Stimulated activated memory B cell treated with anti-CD40 and anti-IgM and Interleukin-4, amounts not matched to agents 10 μg/mL and 1 μg/mL and 100 μg/mL, for 72 hours (primary cell): ENCODE measurements around the gene FMNL2.

ENCODE experiments used
- ATAC-seq: fragments of 150-1000 bp; cut with Tn5 transposase; 2 replicates; pipeline ENCODE4 v1.10.0; 2021
- H3K27ac Mint-ChIP-seq: one replicate; pipeline ENCODE4 v1.8.0; 2022; ENCODE audit warnings: mild to moderate bottlenecking, mixed read lengths
- H3K27me3 Mint-ChIP-seq: one replicate; pipeline ENCODE4 v1.8.0; 2022; ENCODE audit warnings: mixed read lengths
- H3K36me3 Mint-ChIP-seq: one replicate; pipeline ENCODE4 v1.8.0; 2022; ENCODE audit warnings: mixed read lengths
- H3K4me1 Mint-ChIP-seq: one replicate; pipeline ENCODE4 v1.8.0; 2022; ENCODE audit warnings: mixed read lengths
- H3K4me3 Mint-ChIP-seq: one replicate; pipeline ENCODE4 v1.8.0; 2022; ENCODE audit warnings: mild to moderate bottlenecking, moderate library complexity, mixed read lengths
- H3K9me3 Mint-ChIP-seq: one replicate; pipeline ENCODE4 v1.8.0; 2022; ENCODE audit warnings: mixed read lengths

The FMNL2 gene

DNA sequence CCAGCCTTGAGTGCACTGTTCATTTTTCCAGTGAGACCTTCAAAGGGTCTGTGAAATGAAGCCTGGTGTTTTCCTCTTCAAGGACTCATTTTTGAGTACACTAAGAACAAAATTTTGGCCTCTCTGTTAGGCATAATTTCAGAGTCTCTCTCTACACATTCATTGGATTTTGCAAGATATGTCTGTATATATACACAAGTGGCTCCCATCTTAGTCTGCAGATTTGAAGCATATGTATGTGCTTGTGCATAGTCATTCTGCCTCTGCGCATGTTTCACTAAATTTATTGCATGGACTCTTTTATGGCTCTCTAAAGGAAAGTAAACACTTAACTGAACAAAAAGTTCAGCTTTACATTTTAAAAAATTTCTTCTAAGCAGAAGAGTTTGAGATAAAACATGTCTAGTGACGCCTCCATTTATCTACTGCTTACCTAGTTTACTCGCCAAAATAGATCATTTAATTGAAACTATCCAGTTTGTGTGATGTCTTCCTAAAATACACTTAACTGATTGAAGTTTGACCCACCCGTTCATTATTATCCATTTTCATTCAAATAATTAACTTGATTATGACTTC is 145.9 kb downstream of the FMNL2 start:
- Mint-ChIP-seq H3K9me3 (no peaks in the 10 kb centered on the region), H3K4me3 (no peak overlapping the region), H3K27ac (no peak overlapping the region), H3K36me3 (no peaks in the 10 kb centered on the region), H3K27me3 (no peaks in the 10 kb centered on the region), H3K4me1 (no peaks in the 10 kb centered on the region)
- no peak for ATAC-seq

DNA sequence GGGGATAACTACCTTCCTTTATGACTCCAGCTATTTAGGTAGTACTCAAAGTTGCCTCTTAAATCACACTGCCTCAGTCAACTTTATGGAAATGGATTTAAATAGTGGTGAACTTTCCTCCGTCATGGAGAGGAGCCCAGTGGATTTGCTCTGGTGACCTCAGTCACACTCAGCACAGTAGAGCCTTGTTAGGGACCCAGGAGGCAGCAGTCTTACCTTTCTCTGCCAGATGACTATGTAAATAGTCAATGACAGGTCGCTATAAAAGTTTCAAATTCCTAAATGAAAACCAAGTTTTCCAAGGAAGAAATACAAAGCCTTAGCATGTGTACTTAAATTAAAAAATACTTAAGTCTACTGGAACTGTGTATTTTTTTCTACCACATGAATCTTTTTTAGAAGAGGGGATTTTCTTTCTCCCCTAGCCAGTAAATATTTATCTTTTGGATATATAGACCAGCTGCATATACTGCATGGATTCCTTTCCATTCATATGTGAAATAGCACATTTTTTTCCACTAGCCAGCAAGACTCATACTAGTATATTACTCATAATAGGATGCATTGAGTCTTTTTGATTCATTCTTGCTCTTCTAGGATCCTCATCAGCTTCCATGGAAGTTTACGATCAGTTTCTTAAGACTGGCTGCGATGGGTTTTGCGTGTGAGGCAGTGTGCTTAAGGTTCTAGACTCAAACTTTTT is 147.1 kb downstream of the FMNL2 start:
- H3K4me3 Mint-ChIP-seq: no peak overlapping the region
- H3K4me1 Mint-ChIP-seq: peaks cover 9% of the 10 kb centered on the region
- no peaks in the 10 kb centered on the region for H3K27me3 Mint-ChIP-seq
- H3K36me3 Mint-ChIP-seq: no peaks in the 10 kb centered on the region
- H3K9me3 Mint-ChIP-seq: no peaks in the 10 kb centered on the region
- no peak for ATAC-seq
- H3K27ac Mint-ChIP-seq: no peak overlapping the region

DNA sequence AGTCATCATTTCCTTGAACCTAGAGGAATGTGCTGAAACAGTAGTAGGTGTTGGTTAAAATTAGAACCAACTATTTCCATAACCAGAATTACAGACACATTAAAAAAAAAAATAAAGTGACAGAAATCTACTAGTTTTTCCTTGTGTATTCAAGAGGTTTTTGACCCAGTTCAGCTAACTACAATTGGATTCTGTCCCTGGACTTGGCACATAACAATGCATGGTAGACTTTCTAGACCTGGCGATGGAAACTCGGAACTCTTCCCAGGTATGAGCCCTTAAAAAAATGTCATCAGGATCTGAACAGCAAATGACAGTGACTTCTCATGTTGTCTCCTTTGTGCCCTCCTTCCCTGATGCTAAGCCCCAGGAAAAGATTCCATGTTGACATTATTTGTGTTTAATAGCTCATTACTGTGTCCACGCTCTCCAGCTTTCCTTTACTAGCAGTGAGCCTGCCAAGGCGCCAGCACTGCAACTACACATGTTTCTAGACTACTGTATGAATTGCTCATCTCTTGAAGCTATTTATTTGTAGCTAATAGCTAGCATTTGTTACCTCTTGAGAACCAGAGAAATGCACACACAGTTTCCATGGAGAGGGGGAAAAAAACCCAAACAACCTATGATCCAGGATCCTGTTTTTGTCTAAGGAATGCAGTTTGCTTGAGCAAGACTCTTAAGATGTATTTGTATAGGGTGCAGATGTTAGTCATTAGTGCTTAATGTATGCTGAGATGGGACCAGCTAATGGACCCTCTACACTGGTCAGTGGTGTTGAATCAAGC is 148.5 kb downstream of the FMNL2 start:
- no peaks in the 10 kb centered on the region for H3K36me3 Mint-ChIP-seq
- H3K4me3 Mint-ChIP-seq: no peak overlapping the region
- ATAC-seq: no peak
- no peaks in the 10 kb centered on the region for H3K27me3 Mint-ChIP-seq
- H3K27ac Mint-ChIP-seq: no peak overlapping the region
- H3K4me1 Mint-ChIP-seq: peaks cover 9% of the 10 kb centered on the region
- no peaks in the 10 kb centered on the region for H3K9me3 Mint-ChIP-seq

DNA sequence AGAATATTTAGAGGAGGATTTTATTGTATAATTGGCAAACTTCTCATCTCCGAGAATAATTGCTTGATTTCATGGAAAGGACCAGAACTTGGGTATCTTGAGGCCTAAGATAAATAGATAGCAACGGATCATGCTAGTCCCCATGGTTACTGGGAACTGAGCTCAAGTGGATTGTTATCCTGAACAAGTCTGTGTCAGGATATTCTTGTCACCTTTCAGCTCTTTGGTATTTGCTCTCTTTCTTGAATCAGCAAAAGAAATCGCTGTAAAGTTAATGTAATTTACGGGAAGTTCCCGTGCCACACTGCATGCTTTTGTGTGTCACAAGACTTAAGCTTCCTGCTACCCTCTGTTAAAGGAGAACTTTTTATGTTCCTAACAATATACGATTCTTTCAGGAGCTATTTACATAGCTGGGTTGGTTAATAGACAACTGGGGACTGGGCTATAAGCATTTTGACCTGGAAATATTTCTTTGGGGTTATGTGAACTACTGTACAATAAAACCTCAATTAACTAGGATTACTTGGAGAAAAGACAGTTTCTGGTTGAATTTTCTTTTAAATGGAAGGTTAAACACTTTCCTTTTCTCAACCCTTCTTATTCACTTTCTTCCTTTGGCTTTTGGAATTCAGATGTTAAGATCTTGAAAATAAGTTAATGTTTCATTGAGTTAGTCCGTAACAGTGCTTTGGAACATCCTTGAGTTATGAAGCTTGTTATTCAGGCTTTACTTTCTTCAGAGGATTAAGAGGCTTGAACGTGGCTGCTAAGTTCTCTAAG is 151.2 kb downstream of the FMNL2 start:
- H3K27ac Mint-ChIP-seq: no peak overlapping the region
- ATAC-seq: no peak
- no peaks in the 10 kb centered on the region for H3K36me3 Mint-ChIP-seq
- H3K4me3 Mint-ChIP-seq: no peak overlapping the region
- H3K27me3 Mint-ChIP-seq: no peaks in the 10 kb centered on the region
- peaks cover 16% of the 10 kb centered on the region for H3K4me1 Mint-ChIP-seq
- H3K9me3 Mint-ChIP-seq: no peaks in the 10 kb centered on the region

DNA sequence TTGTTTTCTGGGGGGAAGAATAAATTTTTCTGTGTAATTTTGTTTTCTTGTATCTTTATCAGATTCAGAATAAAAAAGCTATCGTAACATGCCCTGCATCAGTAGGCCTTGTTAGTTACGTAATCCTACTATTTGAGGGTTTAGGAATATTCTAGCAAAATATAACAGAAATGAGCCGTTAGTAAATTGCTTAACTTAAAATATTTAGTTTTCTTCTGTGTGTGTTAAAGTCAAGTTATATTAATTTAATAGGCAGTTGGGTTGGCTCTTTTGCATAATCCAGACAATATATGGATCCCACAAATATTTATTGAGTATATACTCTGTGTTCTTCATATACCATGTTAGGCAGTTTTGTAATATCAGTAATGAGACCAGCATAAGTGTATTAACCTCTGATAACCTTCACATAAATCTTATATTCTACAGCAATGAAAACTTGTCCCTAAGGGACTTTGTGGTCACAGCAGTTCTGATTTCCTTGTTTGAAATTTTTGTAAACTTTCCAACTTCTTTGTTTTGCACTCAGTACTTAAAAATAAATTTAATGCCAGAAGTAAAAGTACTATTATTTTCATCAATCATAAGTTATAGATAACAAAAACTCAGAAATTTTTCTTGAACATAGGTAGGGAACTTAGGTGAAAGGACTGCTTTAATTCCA is 151.9 kb downstream of the FMNL2 start:
- ATAC-seq: no peak
- Mint-ChIP-seq H3K36me3 (no peaks in the 10 kb centered on the region), H3K9me3 (no peaks in the 10 kb centered on the region), H3K4me3 (no peak overlapping the region), H3K4me1 (peaks cover 16% of the 10 kb centered on the region), H3K27me3 (peaks cover under 1% of the 10 kb centered on the region), H3K27ac (no peak overlapping the region)

DNA sequence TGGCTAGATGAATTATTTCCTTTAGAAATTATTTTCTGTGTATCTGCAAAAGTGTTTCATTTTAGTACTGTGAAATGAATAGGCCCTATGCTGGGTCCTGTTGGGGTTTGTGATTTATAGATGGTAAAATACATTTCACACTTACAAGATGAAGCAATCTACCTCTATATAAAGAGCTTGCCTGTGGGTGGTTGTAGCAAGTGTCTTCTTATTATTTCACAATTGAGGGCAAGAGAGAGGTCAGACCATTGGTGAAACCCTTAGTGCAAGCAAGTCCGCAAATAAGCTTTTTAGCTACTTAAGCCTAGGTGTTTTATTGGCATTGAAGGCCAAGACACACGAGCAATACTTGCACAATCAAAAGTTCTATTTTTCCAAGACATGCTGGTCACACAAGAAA is 153.1 kb downstream of the FMNL2 start:
- no peaks in the 10 kb centered on the region for H3K9me3 Mint-ChIP-seq
- H3K27ac Mint-ChIP-seq: no peak overlapping the region
- no peak overlapping the region for H3K4me3 Mint-ChIP-seq
- no peak for ATAC-seq
- peaks cover 24% of the 10 kb centered on the region for H3K4me1 Mint-ChIP-seq
- no peaks in the 10 kb centered on the region for H3K36me3 Mint-ChIP-seq
- peaks cover 8% of the 10 kb centered on the region for H3K27me3 Mint-ChIP-seq

DNA sequence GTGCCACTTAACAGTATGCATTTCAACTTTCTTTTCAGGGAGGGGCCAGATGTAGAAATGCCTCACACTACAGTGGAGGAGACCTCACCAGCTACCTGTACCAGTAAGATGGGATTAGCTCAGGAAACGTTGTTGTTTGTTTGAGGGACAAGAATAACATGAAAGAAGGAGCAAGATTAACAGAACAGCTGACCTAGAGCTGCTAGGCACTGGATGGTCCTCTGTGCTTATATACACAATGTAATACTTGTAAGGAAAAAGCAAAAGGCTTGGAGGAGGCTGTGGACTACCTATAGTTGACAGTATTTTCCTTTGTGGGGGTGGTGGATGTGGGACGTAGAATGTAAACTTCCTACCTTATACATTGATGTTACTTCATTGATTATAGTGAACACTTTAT is 154.4 kb downstream of the FMNL2 start:
- H3K36me3 Mint-ChIP-seq: no peaks in the 10 kb centered on the region
- peaks cover 33% of the 10 kb centered on the region for H3K4me1 Mint-ChIP-seq
- peaks cover 8% of the 10 kb centered on the region for H3K27me3 Mint-ChIP-seq
- no peak overlapping the region for H3K4me3 Mint-ChIP-seq
- H3K9me3 Mint-ChIP-seq: no peaks in the 10 kb centered on the region
- H3K27ac Mint-ChIP-seq: no peak overlapping the region
- no peak for ATAC-seq

DNA sequence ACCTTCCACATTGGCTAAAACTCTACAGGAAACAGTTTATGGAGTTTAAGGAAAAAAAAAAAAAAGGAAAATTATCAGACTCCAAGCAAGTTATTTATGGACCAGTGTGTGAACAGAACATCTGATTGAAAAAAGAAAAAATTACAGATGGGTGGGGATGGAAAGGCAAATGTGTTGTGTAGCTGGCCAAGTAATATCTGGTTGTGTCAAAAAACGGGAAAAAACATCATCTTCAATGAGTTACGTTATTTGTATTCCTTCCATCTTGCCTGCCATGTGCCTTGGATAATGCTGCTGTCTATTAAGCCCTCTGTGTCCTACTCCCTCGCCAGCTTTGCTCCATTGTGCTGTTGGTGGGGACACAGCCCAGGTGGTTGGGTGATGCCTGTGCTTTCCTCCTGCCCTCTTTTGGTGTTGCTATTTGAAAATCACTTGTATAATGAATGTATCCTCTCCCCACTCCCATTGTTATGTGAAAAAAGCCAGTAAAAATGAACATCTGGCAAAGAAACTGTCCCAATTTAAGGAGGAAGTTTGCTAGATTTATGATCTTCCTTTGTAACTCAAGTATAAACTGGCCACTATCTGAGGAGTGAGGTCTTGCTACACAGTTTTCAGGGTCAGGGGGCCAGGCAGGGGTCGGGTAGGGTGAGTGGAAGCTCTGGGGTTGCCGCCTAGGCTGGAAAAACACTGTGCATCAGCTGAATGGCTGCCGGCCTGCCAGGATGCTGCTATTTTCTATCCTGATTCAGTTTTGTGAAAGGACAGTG is 155.9 kb downstream of the FMNL2 start:
- H3K9me3 Mint-ChIP-seq: no peaks in the 10 kb centered on the region

DNA sequence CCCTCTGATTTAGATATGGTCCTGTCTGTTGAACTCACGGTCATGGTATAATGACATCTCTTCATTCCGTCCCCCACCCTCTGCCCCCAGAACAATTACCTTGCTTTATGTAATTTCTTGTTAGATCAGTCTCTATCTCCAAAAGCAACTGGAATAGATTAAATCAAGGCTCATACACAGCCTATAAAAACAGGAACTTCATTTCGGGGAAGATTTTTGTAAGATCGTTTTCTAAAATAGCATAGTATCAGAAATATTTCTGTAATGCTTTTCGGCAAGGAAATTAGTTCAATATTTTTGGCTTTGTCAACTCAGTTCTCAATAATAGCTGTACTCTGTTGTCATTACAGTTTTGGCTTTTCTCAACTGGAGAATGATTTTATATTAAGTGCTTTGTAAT is 157.2 kb downstream of the FMNL2 start:
- H3K4me1 Mint-ChIP-seq: peaks cover 25% of the 10 kb centered on the region
- peaks cover 23% of the 10 kb centered on the region for H3K27me3 Mint-ChIP-seq
- H3K27ac Mint-ChIP-seq: no peak overlapping the region

More for the DNA sequence above, 155.9 kb downstream of the FMNL2 start:
- Mint-ChIP-seq H3K27me3 (peaks cover 10% of the 10 kb centered on the region), H3K36me3 (no peaks in the 10 kb centered on the region), H3K27ac (no peak overlapping the region), H3K4me1 (peaks cover 33% of the 10 kb centered on the region), H3K4me3 (no peak overlapping the region)
- ATAC-seq: no peak

DNA sequence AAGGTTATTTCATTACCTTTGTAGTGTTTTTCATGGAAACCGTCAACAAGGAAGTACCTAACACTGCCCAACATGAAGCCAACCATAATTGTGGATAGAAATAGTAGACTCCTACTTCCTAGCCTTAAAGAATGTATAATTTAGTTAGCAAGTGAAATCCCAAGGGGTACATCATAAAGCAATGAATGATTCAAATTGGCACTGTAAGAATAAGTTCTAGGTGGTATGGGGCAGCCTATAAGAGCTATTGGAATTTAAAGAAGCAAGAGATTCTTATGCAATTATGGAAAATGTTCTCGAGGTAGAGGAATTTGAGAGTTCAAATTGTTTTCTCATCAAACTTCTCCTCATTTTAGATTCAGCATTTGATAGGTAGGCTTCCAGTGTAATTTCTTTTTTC is 157.9 kb downstream of the FMNL2 start:
- H3K4me1 Mint-ChIP-seq: peaks cover 32% of the 10 kb centered on the region
- no peaks in the 10 kb centered on the region for H3K36me3 Mint-ChIP-seq
- peaks cover 2% of the 10 kb centered on the region for H3K9me3 Mint-ChIP-seq
- no peak overlapping the region for H3K4me3 Mint-ChIP-seq
- H3K27me3 Mint-ChIP-seq: peaks cover 23% of the 10 kb centered on the region
- ATAC-seq: no peak
- H3K27ac Mint-ChIP-seq: no peak overlapping the region

More for the DNA sequence above, 157.2 kb downstream of the FMNL2 start:
- H3K9me3 Mint-ChIP-seq: peaks cover 2% of the 10 kb centered on the region
- no peak overlapping the region for H3K4me3 Mint-ChIP-seq
- no peak for ATAC-seq
- H3K36me3 Mint-ChIP-seq: no peaks in the 10 kb centered on the region

DNA sequence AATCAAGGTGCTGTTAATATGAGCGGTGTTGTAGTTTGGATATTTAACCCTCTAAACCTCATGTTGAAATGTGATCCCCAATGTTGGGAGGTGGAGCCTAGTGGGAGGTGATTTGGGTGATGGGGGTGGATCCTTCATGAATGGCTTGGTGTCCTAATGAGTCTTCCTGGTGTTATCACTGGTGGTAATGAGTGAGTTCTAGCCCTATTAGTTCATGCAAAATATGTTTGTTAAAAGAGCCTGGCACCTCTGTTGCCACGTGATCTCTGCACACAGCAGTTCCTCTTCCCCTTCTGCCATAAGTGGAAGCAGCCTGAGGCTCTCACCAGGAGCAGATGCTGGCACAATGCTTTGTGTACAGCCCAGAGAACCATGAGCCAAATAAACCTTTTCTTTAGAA is 158.4 kb downstream of the FMNL2 start:
- Mint-ChIP-seq H3K27me3 (peaks cover 23% of the 10 kb centered on the region), H3K27ac (no peak overlapping the region), H3K4me1 (peaks cover 33% of the 10 kb centered on the region), H3K9me3 (peaks cover 2% of the 10 kb centered on the region), H3K4me3 (no peak overlapping the region), H3K36me3 (no peaks in the 10 kb centered on the region)
- no peak for ATAC-seq

DNA sequence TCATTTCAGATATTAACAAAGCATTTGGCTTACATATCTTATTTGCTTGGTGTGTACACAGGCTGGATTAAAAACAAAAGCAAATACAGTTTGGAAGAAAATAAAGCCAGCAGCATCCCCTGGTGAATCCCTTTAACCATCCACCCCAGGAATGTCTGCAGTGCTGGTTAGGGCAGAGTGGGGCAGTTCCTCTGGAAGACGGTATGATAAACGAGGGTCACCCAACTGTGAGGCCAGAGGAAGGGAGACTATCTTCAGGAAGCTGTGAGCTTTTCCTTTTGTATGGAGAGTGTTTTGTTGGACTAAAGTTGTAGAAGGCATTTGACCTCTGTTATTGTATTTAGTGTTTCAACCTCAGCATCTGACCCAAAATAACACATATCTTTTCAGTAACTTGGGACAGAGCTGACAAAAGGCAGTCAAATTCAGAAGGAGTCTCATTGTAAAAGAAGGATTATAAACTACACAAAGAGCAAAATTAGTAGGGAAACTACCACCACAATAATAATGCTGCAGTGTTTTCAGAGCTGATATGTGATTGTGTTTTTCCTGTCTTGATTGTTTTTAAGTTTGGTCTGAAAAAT is 159.1 kb downstream of the FMNL2 start:
- peaks cover 33% of the 10 kb centered on the region for H3K4me1 Mint-ChIP-seq
- peaks cover 23% of the 10 kb centered on the region for H3K27me3 Mint-ChIP-seq

DNA sequence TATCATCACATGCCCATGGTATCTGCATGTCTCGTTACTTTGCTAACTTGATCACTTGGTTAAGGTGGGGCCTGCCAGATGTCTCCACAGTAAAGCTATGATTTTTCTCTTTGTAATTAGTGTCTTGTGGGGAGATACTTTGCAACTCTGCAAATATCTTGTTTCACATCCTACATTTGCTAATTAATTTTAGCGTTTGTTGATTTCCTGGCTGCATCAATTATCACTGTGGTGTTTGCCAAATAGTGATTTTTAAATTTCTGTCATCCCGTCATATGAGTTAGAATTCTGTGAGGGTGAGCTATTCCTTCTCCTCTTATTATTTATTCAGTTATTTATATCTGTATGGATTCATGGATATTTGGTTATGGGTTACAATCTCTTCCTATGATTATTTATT is 161.4 kb downstream of the FMNL2 start:
- H3K9me3 Mint-ChIP-seq: peaks cover 2% of the 10 kb centered on the region
- H3K36me3 Mint-ChIP-seq: no peaks in the 10 kb centered on the region
- ATAC-seq: no peak
- H3K4me3 Mint-ChIP-seq: no peak overlapping the region
- peaks cover 23% of the 10 kb centered on the region for H3K27me3 Mint-ChIP-seq
- H3K27ac Mint-ChIP-seq: no peak overlapping the region
- H3K4me1 Mint-ChIP-seq: peaks cover 26% of the 10 kb centered on the region

More for the DNA sequence above, 159.1 kb downstream of the FMNL2 start:
- no peak for ATAC-seq
- peaks cover 2% of the 10 kb centered on the region for H3K9me3 Mint-ChIP-seq
- H3K4me3 Mint-ChIP-seq: no peak overlapping the region
- H3K36me3 Mint-ChIP-seq: no peaks in the 10 kb centered on the region
- no peak overlapping the region for H3K27ac Mint-ChIP-seq

DNA sequence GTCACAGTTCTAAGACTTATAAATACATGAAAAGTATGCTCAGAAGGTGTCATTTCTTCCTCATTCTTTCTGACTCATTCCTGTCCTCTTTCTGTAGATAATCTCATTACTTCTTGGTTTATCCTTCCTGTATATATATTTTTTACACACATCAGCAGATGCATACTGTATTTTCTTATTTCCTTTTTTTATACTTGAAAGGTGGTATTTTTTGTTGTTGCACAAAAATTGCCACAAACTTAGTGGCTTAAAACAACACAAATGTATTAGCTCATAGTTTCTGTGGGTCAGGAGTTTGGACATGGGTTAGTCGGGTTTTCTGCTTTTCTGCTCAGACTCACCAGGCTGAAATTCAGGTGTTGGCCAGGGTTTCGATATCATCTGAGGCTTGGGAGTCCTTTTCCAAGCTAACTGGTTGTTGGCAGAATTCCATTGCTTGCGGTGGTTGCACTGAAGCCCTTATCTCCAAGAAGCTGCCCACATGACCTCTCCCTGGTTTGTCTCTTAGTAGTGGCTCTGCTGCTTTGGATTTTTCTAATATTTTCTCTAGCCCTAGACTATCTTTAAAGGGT is 162.6 kb downstream of the FMNL2 start:
- Mint-ChIP-seq H3K27me3 (peaks cover 15% of the 10 kb centered on the region), H3K4me3 (no peak overlapping the region), H3K9me3 (peaks cover 2% of the 10 kb centered on the region), H3K27ac (no peak overlapping the region), H3K36me3 (no peaks in the 10 kb centered on the region), H3K4me1 (peaks cover 20% of the 10 kb centered on the region)
- ATAC-seq: no peak
